ENCODE measurements around the gene PCDH15. TPM values are rescaled to one million over a fixed set of nuclear protein-coding genes. Genes with fewer than 3 reads are reported as not detected.
"Not testable (repeated sequence)": the region's sequence is repeated elsewhere in the genome, so short reads cannot be mapped to it uniquely, and the experiment has no call there.

PCDH15 gene
- total and polyA plus RNA-seq, 2 of the 8 experiments (the other 6 are each of a cell fraction or from before 2014, with no cell fraction given), result 0.11 TPM; not detected in 1

GRCh38 chr10:54394598-54394997, 406.4 kb downstream of the PCDH15 start:
- POLR2A ChIA-PET (ENCODE audit: partially characterized antibody); H3K56ac ChIP-seq (replicated peaks; ENCODE audit: insufficient read length, low read depth, low read length); H2BK20ac ChIP-seq (ENCODE audit: low read length); H2BK5ac ChIP-seq (ENCODE audit: low read depth, low read length); H3K79me2 ChIP-seq (ENCODE audit: control insufficient read depth in 1 of 2, insufficient read depth in 2 of 2, low read length in 2 of 2); H3K18ac ChIP-seq (ENCODE audit: extremely low read depth, low read length); H4K20me1 ChIP-seq (replicated peaks in 1 of 2; ENCODE audit: control insufficient read depth in 1 of 2, insufficient read depth in 2 of 2, low read length in 2 of 2); H4K8ac ChIP-seq (ENCODE audit: extremely low read depth, insufficient read depth, low read length); H3K79me1 ChIP-seq (ENCODE audit: low read depth, low read length); H2AFZ ChIP-seq (ENCODE audit: low read length); H3K4me1 ChIP-seq (replicated peaks in 1 of 4; ENCODE audit: control insufficient read depth in 3 of 4, insufficient read depth in 4 of 4, low read length in 3 of 4); CTCF ChIA-PET (ENCODE audit: partially characterized antibody); H3K23ac ChIP-seq (ENCODE audit: insufficient read length); H2AK5ac ChIP-seq (ENCODE audit: low read depth, low read length); H3K27me3 ChIP-seq (replicated peaks in 1 of 4; ENCODE audit: control insufficient read depth in 3 of 4, extremely low read depth in 1 of 4, insufficient read depth in 3 of 4, low read length in 3 of 4); H3K4me3 ChIP-seq (ENCODE audit: extremely low read depth in 1 of 4, insufficient read depth in 2 of 4, low read depth in 3 of 4, low read length in 4 of 4); H3K14ac ChIP-seq (ENCODE audit: insufficient read length); H3K9me3 ChIP-seq (ENCODE audit: insufficient read depth in 2 of 2, low read depth in 1 of 2, low read length in 1 of 2); H2BK15ac ChIP-seq (ENCODE audit: low read length); H3K27ac ChIP-seq (ENCODE audit: low read depth, low read length); H4K91ac ChIP-seq (replicated peaks; ENCODE audit: insufficient read length, low read length); H2BK12ac ChIP-seq (ENCODE audit: low read depth, low read length); H3K9ac ChIP-seq (replicated peaks in 1 of 4; ENCODE audit: extremely low read depth in 1 of 4, low read depth in 3 of 4, low read length in 3 of 4); H3K36me3 ChIP-seq (ENCODE audit: control insufficient read depth in 2 of 4, insufficient read depth in 4 of 4, low read length in 3 of 4); FAIRE-seq; H3K23me2 ChIP-seq (ENCODE audit: low read depth, low read length); H4K5ac ChIP-seq (ENCODE audit: insufficient read length, low read depth, low read length); H2BK120ac ChIP-seq (replicated peaks; ENCODE audit: low read depth, low read length); H3K4ac ChIP-seq (replicated peaks; ENCODE audit: insufficient read length, low read depth, low read length): not testable (repeated sequence)
- 36% methylated on average over 6 of the region's 6 CpGs; no CpG with 5 or more reads in 1 of the 2 experiments for WGBS, 2 experiments (ENCODE audit: extremely low coverage in 1 of 2, insufficient coverage in 1 of 2, insufficient read length in 1 of 2, insufficient replicate concordance in 2 of 2, low coverage in 1 of 2, low lambda C conversion rate in 2 of 2, missing lambda C conversion rate in 1 of 2)
- peak; percentile 37; the same call in 1 of the 2 replicates for TF ChIP-seq TCF12 (IDR thresholded peaks at IDR 0.05; ENCODE audit: low read depth, low read length)
- peak; percentile 22 to 35; a peak in 3 of 4 replicates for TF ChIP-seq RAD21 (IDR thresholded peaks at IDR 0.05 in 1 of 2, conservative IDR thresholded peaks at IDR 0.05 in 1 of 2; ENCODE audit: low read depth in 2 of 2, low read length in 2 of 2)
- peak; percentile 28; the same call in 1 of the 2 replicates for TF ChIP-seq TEAD4 (IDR thresholded peaks at IDR 0.05; ENCODE audit: low read depth, low read length)
- TF ChIP-seq CTCF (IDR thresholded peaks at IDR 0.05; ENCODE audit: control extremely low read depth in 1 of 3, insufficient read depth in 1 of 3, low read depth in 1 of 3, low read length in 3 of 3), result peak in 2 of 3 experiments; percentile 3 to 5; a peak in 2 of 4 replicates
- peak overlapping the region in 1 of 2 experiments; percentile 13; a peak in 1 of 4 replicates for H3K4me2 ChIP-seq (ENCODE audit: insufficient read depth in 1 of 2, low read depth in 2 of 2, low read length in 2 of 2)
- peak in 1 of 2 experiments; percentile 36 for DNase-seq (ENCODE audit: low read depth in 1 of 2, low spot score in 2 of 2)
